Hypothalamus (tissue), 51 donors: ENCODE data around the gene BPIFB2.
A peak's percentile ranks its signal among the peaks of the same experiment; 100 is the strongest.
"Not testable (repeated sequence)": the region's sequence is repeated elsewhere in the genome, so short reads cannot be mapped to it uniquely, and the experiment has no call there.

Experiments
- DNase-seq, 51 donors: peaks; one replicate each; lab custom pipeline; 2025; lab: John Stamatoyannopoulos, UW

BPIFB2 gene

GRCh38 chr20:32970115-32970972, 37.2 kb upstream of the BPIFB2 start:
- DNase-seq, result no peak

- no peak for DNase-seq
These were observed 36.6 kb upstream of the BPIFB2 start for GRCh38 chr20:32970973-32971300.

GRCh38 chr20:32971703-32972161, 35.8 kb upstream of the BPIFB2 start:
- peak in 2 of 51 donors; percentile 17 to 45 for DNase-seq

- no peak for DNase-seq
These were observed 35.1 kb upstream of the BPIFB2 start for GRCh38 chr20:32972181-32973076.

- no peak for DNase-seq
These were observed 34.3 kb upstream of the BPIFB2 start for GRCh38 chr20:32973077-32973717.

- not testable (repeated sequence) for DNase-seq
These were observed 33.1 kb upstream of the BPIFB2 start for GRCh38 chr20:32974204-32975064.

GRCh38 chr20:32975121-32975520, 32.4 kb upstream of the BPIFB2 start:
- not testable (repeated sequence) for DNase-seq

- peak in 3 of 51 donors; percentile 13 to 21 (median 14) for DNase-seq
These were observed 31.5 kb upstream of the BPIFB2 start for GRCh38 chr20:32975698-32976674.

GRCh38 chr20:32976746-32977145, 30.8 kb upstream of the BPIFB2 start:
- DNase-seq, result no peak

GRCh38 chr20:32977281-32978008, 30.1 kb upstream of the BPIFB2 start:
- no peak for DNase-seq

GRCh38 chr20:32978009-32978335, 29.5 kb upstream of the BPIFB2 start:
- DNase-seq, result no peak

- peak in 4 of 51 donors; percentile 24 to 41 (median 35) for DNase-seq
These were observed 28.1 kb upstream of the BPIFB2 start for GRCh38 chr20:32979201-32979998.

- peak in 50 of 51 donors; percentile 40 to 96 (median 79) for DNase-seq
These were observed 27.2 kb upstream of the BPIFB2 start for GRCh38 chr20:32980131-32980941.

- peak in 3 of 51 donors; percentile 48 to 58 (median 56) for DNase-seq
These were observed 26.5 kb upstream of the BPIFB2 start for GRCh38 chr20:32980990-32981389.

- DNase-seq, result peak in 29 of 51 donors; percentile 7 to 71 (median 22)
These were observed 24.7 kb upstream of the BPIFB2 start for GRCh38 chr20:32982617-32983458.
